HG03521 (cell line): Measurements from ENCODE around the gene LPAR3.
"Not testable (repeated sequence)": the region's sequence is repeated elsewhere in the genome, so short reads cannot be mapped to it uniquely, and the experiment has no call there.

Experiments
- ATAC-seq: cut with Tn5 transposase; IDR thresholded peaks from one replicate; pipeline ENCODE4 v1.9.1; 2021; ENCODE audit warnings: mild to moderate bottlenecking, moderate library complexity; ENCODE audit not compliant: unreplicated experiment

LPAR3 gene

GRCh38 chr1:84907095-84907827 lies 14.3 kb upstream of the LPAR3 start:
- ATAC-seq, result no peak

DNA sequence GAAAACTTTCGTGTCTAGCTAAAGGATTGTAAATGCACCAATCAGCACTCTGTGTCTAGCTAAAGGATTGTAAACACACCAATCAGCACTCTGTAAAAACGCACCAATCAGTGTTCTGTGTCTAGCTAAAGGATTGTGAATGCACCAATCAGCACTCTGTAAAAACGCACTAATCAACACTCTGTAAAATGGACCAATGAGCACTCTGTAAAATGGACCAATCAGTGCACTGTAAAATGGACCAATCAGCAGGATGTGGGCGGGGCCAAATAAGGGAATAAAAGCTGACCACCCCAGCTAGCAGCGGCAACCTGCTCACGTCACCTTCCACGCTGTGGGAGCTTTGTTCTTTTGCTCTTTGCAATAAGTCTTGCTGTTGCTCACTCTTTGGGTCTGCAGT lies 9.7 kb upstream of the LPAR3 start:
- not testable (repeated sequence) for ATAC-seq

GRCh38 chr1:84899969-84900368 lies 7.0 kb upstream of the LPAR3 start:
- ATAC-seq, result no peak

DNA sequence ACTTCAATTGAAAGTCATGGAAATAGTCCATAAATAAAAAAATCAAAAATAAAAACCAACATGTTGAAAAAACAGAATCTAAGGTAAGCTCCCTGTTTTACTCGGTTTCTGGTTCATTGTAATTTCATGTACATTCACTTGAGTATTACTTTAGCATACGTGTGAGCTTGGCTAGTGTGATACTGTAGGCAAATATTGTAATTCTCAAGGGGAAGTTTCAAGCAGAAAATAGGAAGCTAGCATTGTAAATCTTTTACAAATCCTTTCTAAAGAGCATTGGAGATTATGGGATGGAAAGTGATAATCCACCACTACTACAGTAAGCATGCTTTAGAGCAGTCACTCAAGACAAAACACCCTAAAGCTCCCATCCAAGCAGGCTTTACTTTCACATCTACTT lies 3.3 kb upstream of the LPAR3 start:
- no peak for ATAC-seq

- no peak for ATAC-seq
Measured at GRCh38 chr1:84890566-84890965, 2.4 kb downstream of the LPAR3 start.

- ATAC-seq, result no peak
Measured at GRCh38 chr1:84889437-84889836, 3.6 kb downstream of the LPAR3 start.

DNA sequence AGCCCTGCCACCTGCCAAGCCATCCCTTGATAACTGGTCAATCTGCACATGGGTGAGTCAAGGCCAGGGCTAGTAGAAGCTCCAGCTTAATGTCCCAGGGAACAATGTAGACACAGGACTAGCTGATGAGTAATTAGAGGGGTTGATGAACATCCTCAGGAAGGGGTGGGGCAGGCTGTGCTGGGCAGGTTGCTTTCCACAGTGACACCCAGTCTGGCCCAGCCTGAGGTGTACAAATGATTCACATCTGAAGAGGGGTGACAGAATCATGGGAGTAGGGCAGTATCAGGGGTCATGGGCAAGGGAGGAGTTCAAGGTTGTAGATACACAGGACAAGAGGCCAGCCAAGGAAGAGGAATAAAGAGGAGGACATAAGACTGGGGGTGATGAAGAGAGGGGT lies 4.3 kb downstream of the LPAR3 start:
- no peak for ATAC-seq

DNA sequence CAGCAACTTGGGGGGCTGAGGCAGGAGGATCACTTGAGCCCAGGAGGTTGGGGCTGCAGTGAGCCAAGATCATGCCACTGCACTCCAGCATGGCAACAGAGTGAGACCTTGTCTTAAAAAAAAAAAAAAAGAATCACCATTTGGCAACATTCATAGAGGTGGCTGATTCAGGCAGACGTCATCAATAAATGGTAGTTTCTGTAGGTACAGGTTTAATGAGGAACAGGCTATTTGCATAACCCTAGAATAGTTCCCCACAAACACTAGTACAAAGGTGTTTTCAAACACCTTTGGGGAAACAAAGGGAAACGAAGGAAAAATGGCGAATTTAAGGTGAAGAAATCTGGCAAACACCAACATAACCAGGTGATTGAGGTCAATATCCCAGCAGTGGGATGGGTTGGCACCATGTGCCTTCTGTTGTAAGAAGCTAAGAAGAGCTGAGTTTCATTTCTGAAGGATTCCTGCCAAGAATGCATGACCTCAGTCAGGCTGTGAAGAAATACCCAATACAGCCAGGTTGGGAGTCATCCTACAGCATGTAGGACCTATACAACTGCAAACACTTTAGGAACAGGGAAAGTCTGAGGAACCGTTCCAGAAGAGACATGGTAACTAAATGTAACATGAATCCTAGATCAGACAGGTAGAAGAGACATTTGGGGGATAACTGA lies 5.6 kb downstream of the LPAR3 start:
- no peak for ATAC-seq

GRCh38 chr1:84885469-84885868 lies 7.5 kb downstream of the LPAR3 start:
- ATAC-seq, result no peak

GRCh38 chr1:84884671-84885389 lies 8.2 kb downstream of the LPAR3 start:
- no peak for ATAC-seq

- no peak for ATAC-seq
Measured at GRCh38 chr1:84883286-84883685, 9.7 kb downstream of the LPAR3 start.

DNA sequence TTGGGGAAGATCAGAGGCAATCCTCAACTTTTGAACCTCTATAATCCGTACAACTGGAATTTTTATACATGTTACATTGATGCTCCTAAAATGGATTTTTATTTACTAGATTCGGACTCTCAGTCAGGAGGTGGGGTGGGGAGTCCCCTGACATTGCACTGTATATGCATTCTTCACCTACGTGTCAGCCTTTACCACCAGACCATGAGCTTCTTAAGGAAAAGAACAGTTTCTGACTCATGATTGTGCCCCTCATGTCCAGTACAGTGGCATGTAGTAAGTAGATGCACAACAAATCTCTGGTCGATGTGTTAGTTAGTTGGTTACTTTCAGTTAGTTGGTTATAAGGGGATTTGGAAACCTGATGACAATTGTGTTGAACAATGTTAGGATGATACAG lies 15.4 kb downstream of the LPAR3 start:
- no peak for ATAC-seq

DNA sequence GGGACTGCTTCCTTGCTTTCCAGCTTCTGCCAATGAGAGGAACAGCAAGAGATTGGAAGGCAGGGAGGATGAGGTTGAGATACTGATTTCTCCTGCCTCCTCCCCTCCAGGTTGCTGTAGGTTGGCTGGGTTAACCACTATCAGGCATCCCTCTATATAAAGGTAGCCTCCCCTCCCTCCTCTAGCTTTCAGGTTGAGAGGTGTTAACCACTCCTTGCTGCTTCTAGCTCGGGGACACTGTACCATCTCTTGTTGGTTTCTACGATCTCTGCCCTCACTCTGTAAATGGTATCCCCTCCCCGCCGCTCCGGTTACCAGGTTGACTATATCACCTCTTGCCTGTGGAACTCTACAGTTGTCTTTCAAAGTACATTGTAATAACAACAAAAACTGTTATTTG lies 16.7 kb downstream of the LPAR3 start:
- ATAC-seq, result no peak

DNA sequence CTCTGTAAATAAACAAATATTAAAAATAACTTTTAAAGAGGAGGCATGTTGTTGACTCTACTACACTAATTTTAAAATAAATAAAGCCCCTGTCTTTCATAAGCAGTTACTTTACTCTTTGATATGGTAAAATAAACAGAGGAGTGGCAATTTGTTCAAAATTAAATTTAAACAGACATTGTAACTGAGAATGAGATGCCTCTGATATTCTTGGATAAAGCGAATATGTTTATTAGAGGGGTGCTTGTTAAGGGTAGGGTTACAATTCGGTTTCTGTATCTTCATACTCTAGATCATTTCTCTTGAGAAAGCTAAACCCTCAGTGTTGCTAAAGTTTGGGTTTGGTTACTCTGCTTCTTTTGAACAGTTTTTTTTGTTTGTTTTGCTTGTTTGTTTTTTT lies 19.6 kb downstream of the LPAR3 start:
- no peak for ATAC-seq

DNA sequence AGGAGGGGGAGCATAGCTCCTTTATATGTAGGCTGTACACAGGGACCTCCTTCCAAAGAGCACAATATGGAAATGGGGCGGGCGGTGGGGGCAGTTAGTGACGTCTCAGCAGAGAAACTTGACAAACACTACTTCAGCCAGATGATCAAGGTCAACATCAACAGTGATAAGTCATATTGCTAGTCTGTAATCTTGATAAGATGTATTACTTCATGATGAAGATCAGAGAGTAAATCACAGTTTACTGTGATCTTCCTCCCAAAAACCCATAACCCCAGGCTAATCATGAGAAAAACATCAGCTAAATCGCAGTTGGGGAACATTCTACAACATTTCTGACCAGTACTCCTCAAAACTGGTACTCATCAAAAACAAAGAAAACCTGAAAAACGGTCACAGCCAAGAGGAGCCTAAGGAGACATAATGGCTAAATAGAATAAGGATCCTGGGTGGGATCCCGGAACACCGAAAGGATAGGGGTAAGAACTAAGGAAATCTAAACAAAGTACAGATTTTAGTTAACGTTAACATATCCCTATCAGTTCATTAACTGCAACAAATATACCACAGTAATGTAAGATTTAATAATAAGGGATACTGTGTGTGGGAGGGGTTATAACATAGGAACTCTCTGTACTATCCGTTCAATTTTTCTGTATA lies 20.2 kb downstream of the LPAR3 start:
- no peak for ATAC-seq

DNA sequence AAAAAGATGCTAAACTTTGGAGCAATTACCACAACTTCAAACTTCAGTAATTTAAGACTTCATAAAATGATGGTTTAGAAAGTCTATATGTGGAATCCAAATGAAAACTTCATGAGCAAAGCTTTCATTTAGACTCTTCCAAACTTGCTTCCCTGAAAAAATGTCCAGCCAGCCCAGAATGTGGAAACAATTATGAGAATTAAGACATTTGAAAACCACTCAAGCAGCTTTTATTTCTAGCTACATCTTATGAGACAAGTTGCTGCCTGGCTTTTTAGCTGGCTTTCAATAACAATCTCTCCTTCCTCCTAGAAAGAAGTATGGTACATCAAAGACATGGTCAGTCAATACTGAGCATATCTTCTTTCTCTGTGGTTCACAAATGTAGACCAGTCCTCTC lies 21.8 kb downstream of the LPAR3 start:
- ATAC-seq, result no peak

DNA sequence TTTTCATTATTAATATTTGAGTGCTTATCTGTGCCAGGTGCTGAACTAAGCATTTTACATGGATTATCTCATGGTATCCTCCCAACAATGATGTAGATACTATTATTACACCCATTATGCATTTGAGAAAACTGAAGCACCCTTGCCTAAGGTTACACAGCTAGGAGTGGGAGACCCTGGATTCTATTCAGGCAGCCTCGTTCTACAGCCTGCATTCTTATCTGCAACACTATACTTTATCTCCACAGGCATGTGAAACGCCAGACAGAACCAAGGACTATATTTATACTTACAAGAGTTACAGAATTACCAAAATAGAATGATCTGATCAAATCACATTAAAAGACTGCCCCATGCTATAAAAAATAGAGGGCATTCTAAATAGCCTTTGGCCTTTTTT lies 22.4 kb downstream of the LPAR3 start:
- no peak for ATAC-seq

DNA sequence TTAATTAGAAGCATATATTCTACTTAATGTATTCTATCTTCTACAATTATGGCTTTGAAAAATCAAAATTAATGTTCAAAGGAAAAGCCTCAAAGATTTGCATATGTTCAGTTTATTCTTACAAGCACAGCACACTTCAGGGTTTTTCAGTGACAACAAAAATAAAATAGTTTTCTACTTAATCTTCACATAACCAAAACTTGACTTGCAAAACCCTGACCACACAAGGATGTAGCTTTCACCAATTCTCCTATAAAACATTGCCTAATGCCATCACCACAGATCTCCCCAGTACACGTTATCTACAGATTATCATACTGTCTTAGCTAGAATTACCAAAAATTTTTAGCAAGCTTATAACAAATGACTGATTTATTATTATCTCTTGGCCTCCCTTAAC lies 23.3 kb downstream of the LPAR3 start:
- ATAC-seq, result no peak

- ATAC-seq, result peak; percentile 84
Measured at GRCh38 chr1:84862810-84863251, 30.2 kb downstream of the LPAR3 start.

DNA sequence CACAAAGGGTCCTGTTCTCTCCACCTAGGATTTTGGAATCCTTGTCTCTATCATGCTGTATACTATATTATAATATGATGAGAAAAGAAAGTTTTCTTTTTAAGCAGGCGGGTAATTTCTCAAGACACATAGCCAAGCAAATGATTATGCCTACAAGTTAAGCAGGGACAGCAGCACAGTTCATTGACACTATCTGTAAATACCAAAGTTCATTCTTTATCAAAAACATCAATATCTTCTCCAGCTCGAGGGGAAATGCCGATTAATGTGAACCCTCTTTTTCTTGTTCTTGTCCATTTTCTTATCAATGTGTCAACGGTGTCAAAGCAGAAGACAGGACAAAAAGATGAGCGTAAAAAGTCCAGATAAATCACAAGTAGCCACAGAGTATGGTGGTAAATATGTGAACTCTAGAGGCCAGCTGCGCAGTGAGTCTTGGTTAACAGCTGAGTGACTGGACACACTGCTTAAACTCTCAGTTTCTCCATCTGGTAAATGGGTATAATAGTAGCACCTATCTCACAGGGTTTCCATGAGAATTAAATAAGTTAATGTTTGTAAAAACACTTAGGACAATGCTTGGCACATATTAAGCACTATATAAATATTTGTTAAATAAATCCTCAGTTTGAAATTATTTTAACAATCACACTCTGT lies 30.9 kb downstream of the LPAR3 start:
- ATAC-seq, result peak; percentile 25

DNA sequence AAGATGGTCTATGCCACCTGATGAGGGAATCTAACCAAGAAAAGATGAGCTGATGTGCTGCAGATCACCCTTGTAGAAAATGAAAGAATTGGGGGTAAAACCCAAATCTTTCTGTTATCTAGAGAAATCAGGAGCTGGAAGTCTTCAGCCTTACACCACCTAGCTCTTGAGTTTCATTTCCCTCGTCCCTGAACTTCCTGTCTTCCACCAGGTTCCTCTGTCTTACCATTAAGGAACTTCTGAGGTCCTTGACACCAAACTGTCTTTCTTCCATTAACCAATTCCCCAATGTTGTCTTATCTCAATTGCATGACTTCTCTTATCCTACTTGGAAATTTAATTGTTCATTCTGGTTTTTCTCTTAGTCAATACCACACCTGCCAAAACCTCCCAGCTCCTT lies 31.5 kb downstream of the LPAR3 start:
- no peak for ATAC-seq
